Renal cortex interstitium (tissue), 11 donors: ENCODE data around the gene GMPPA. TPM values are rescaled to one million over a fixed set of nuclear protein-coding genes. Genes with fewer than 3 reads are reported as not detected.

Experiments used
- DNase-seq, 11 donors: peaks; one replicate each; pipeline ENCODE4 v3.0.0-alpha.2; 2013; ENCODE audit warnings: low read depth in 9 of 11, low spot score in 4 of 11; ENCODE audit errors: extremely low read depth in 1 of 11
- polyA plus RNA-seq, 3 donors: library from polyadenylated mRNA; unstranded; fragments of 120-200 nt; gene quantifications; one replicate each; pipeline ENCODE4 v1.2.1, GENCODE V29; 2013; ENCODE audit not compliant: insufficient read length in 3 of 3

The GMPPA gene
- polyA plus RNA-seq, 3 donors: 33.5 to 36.8 (median 34.1) TPM

- no peak for DNase-seq
Observed at GRCh38 chr2:219477815-219478214, 20.9 kb upstream of the GMPPA start.

DNA sequence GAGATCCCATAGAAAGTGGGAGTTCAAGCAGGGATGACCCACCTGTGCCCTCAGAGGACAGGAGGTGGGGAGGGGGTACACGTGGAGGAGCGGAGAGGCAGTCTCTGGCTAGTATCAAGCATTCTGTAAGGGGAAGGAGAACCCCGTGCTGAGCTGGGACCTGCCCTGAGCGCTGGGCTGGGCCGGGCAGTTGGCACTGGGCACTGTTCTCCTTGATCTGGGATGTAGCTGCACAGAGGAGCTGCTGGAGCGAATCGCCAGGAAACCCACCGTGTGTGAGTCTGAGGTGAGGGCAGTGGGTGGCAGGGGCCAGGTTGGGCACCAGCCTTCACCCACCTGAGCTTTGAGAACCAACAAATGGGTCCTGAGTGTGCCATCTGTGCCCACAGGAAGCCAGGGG, 19.8 kb upstream of the GMPPA start:
- no peak for DNase-seq

- DNase-seq: no peak
Observed at GRCh38 chr2:219480004-219480403, 18.7 kb upstream of the GMPPA start.

DNA sequence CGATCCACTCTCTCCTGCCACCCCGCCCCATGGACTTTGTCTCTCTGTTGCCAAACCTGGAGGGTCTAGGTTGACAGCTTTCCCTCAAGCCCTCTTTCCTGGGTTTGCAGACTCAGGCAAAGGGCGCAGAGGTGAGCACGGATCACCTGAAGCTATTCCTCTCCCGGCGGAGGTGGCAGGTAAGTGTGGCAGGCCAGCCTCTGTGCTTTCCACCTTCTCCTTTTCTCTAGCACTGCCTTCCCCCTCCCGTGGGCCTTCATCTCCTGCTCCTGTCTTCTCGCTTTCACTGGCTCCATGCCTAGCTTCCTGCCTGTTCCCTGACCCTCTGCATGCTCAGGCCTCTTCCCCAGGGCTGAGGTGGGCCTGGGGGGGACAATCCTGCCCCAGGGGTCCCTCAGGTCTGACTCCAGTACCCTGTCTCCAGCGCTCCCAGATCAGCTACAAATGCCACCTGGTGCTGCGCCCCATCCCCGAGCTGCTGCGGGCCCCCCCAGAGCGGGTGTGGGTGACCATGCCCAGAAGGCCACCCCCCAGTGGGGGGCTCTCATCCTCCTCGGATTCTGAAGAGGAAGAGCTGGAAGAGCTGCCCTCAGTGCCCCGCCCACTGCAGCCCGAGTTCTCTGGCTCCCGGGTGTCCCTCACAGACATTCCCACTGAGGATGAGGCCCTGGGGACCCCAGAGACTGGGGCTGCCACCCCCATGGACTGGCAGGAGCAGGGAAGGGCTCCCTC, 15.9 kb upstream of the GMPPA start:
- no peak for DNase-seq

DNA sequence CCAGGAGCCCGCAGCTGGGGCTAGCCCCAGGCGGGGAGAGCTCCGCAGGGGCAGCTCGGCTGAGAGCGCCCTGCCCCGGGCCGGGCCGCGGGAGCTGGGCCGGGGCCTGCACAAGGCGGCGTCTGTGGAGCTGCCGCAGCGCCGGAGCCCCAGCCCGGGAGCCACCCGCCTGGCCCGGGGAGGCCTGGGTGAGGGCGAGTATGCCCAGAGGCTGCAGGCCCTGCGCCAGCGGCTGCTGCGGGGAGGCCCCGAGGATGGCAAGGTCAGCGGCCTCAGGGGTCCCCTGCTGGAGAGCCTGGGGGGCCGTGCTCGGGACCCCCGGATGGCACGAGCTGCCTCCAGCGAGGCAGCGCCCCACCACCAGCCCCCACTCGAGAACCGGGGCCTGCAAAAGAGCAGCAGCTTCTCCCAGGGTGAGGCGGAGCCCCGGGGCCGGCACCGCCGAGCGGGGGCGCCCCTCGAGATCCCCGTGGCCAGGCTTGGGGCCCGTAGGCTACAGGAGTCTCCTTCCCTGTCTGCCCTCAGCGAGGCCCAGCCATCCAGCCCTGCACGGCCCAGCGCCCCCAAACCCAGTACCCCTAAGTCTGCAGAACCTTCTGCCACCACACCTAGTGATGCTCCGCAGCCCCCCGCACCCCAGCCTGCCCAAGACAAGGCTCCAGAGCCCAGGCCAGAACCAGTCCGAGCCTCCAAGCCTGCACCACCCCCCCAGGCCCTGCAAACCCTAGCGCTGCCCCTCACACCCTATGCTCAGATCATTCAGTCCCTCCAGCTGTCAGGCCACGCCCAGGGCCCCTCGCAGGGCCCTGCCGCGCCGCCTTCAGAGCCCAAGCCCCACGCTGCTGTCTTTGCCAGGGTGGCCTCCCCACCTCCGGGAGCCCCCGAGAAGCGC, 15.0 kb upstream of the GMPPA start:
- no peak for DNase-seq

- DNase-seq: no peak
Observed at GRCh38 chr2:219484343-219485200, 14.1 kb upstream of the GMPPA start.

DNA sequence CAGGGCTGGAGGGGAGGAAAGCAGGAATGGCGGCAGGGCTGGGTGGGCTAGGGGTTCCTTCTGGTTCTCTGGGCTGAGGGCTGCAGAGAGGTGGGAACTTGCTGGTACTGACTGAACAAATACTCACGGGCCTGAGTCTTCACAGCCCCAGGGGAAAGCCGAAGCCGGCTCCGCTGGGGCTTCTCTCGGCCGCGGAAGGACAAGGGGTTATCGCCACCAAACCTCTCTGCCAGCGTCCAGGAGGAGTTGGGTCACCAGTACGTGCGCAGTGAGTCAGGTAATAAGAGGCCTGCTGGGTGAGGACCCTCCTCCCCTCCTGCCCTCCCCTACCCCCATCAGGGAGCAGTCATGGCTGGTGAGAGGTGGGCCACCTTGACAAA, 13.5 kb upstream of the GMPPA start:
- no peak for DNase-seq

DNA sequence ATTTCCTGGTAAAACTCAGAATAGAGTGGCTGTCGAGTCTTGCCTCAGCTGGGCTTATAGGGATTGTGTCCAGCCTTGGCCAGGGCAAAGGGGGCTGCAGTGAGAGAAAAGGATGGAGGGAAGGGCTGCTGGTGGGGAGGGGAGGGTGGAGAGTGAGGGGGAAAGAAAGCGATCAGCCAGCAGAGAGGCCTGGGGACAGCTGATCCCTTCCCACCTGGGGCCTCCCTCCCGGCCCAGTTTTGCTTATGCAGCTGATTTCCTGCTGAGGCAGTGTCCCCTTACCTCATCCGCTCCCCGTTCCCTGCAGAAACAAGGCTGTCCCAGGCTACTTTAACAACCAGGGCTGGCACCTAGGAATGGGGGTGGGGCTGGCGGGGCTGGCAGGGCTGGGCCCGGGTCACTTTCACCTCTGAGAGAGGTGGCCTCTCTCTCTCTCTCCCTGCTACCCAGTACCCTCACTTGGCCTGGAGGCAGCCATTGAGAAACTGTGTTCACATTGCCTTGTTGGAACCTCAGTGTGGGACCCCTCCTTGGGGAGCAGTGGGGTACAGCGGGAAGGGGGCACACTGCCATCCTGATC, 12.2 kb upstream of the GMPPA start:
- no peak for DNase-seq

- DNase-seq: no peak
Observed at GRCh38 chr2:219488149-219488843, 10.4 kb upstream of the GMPPA start.

DNA sequence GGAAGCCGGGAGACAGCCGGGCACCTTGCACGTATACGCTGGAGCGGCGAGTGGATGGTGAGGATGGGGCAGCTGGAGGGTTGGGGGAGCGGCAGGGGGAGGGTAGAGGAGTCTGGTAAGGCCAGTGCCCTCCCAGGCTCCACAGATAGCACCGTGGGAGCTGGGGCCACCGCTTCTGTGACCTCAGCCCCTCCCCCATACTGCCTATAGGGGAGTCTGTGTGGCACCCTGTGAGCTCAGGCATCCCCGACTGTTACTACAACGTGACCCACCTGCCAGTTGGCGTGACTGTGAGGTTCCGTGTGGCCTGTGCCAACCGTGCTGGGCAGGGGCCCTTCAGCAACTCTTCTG, 9.9 kb upstream of the GMPPA start:
- DNase-seq: no peak

DNA sequence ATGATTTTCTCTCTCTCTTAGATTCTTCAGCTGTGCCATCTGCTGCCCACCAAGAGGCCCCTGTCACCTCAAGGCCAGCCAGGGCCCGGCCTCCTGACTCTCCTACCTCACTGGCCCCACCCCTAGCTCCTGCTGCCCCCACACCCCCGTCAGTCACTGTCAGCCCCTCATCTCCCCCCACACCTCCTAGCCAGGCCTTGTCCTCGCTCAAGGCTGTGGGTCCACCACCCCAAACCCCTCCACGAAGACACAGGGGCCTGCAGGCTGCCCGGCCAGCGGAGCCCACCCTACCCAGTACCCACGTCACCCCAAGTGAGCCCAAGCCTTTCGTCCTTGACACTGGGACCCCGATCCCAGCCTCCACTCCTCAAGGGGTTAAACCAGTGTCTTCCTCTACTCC, 9.4 kb upstream of the GMPPA start:
- no peak for DNase-seq

GRCh38 chr2:219490186-219490585, 8.5 kb upstream of the GMPPA start:
- no peak for DNase-seq

DNA sequence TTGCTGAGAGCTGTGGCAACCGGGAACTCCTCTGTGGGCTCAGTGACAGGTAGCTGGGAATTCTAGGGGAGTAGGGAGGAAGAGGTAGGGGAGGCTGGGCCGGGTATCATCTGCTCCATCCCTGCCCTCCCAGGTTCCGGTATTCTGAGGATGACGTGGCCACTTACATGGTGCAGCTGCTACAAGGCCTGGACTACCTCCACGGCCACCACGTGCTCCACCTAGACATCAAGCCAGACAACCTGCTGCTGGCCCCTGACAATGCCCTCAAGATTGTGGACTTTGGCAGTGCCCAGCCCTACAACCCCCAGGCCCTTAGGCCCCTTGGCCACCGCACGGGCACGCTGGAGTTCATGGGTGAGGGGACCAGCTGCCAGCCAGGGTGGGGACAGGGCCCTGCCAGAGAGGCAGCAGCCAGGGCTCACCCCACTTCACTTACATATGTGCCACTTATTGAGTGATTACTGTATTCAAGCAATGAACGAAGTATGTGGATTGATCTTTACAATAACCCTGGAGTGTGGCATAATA, 8.0 kb upstream of the GMPPA start:
- no peak for DNase-seq

GRCh38 chr2:219491278-219491963, 7.3 kb upstream of the GMPPA start:
- DNase-seq: no peak

DNA sequence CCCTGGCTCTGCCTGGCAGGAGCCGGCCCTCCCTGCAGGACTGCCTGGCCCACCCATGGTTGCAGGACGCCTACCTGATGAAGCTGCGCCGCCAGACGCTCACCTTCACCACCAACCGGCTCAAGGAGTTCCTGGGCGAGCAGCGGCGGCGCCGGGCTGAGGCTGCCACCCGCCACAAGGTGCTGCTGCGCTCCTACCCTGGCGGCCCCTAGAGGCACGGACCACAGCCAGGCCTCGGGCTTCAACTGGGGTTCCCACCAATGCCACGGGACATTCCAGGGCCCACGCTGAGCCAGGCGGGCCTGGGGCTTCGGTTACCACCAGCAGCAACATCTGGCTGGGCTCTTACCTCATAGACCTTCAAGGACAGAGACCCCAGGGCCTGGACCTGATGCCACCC, 6.1 kb upstream of the GMPPA start:
- no peak for DNase-seq

- no peak for DNase-seq
Observed at GRCh38 chr2:219493086-219493485, 5.6 kb upstream of the GMPPA start.

DNA sequence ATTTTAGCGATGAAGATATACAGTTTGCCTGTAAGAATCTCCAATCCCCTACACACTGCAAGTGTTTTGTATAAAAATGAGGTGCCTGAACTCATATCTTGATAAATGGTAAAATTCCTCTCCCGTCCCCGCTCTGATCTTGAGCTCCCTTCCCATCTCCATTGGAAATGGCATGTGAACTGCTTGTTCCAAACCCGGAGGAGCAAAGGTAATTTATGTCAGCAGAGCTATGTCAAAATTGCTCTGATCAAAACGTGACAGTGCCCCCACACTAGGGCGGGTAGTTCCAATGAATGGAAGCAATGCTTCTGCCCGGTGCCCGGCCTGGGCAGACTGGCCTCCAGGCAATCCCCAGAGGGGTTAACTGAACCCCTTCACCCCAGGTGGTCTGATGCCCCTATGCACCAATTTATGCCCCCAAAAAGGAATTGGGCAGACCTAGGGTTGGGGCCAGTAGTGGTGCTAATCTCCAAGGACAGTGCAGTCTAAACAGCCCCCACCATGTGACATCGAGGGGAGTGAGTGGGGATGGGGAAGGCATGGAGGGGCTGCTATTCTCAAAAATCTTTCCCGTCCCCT, 3.6 kb upstream of the GMPPA start:
- no peak for DNase-seq
